ENCODE measurements around the gene RDX.

GRCh38 chr11:110289472-110289871 lies 6.9 kb downstream of the RDX start:
- no peak for TF ChIP-seq POLR2A (IDR thresholded peaks at IDR 0.05; ENCODE audit: low read length)
- no peak for TF ChIP-seq GATA1 (IDR thresholded peaks at IDR 0.05; ENCODE audit: low read depth, low read length)

Measured in erythroblast (primary cell).